ENCODE measurements around the gene FAM25G. TPM values are rescaled to one million over a fixed set of nuclear protein-coding genes. Genes with fewer than 3 reads are reported as not detected.

The FAM25G gene
- total and polyA plus RNA-seq, 2 of the 13 experiments (the other 11 are each of a cell fraction or from before 2014, with no cell fraction given), result not detected

DNA sequence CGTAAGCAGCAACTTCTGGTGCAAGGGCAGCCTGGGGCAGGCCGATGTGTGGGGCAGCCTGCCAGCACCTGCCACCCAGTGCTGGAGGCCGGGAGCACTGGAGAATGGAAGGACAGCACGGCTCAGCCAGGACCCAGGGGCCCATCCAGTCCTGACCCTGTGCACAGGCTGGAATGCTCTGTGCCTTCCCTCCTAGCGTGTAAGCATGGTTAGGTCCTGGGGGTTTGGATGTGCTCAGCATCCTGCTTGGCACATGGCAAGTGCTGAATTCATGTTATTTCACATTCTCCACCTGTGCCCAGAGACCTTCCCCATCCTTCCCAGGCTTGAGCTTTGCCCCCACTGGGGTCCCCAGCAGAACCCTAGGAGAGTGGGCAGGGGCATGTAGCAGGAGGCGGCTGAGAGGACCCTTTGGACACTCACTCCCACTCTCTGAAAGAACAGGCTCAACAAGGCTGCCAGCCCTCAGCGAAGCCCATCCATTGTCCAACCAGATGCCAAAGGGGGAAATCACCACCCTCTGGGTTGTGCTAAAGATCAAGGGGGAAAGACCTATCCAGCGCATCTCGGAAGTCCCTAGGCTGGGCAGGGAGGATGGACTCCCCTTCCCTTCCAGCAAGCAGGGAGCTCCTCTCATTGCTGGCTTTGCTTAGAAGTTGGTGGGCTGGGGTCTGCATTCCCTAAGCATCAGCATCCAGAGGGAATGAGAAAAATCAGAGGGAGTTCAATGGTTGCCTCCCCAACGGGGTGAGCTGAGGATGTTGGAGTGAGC is 37.3 kb downstream of the FAM25G start:
- Histone ChIP-seq H3K36me3 (replicated peaks in 1 of 2; ENCODE audit: control insufficient read depth in 1 of 2, insufficient read depth in 2 of 2, low read length in 2 of 2) (no peaks in the 10 kb centered on the region), H3K79me2 (ENCODE audit: insufficient read depth, low read length) (no peaks in the 10 kb centered on the region), H3K4me2 (ENCODE audit: low read depth, low read length) (no peak overlapping the region), H3K27me3 (ENCODE audit: control insufficient read depth in 1 of 2, insufficient read depth in 2 of 2, low read length in 2 of 2) (peaks cover 9 to 44% of the 10 kb centered on the region in 2 experiments; a peak in 4 of 5 replicates), H3K27ac (ENCODE audit: extremely low read length, insufficient read depth, low read length) (no peak overlapping the region), H3K9ac (ENCODE audit: insufficient read depth, low read depth, low read length) (no peak overlapping the region), H4K20me1 (ENCODE audit: insufficient read depth, low read length) (no peaks in the 10 kb centered on the region), H3K9me3 (ENCODE audit: low read length) (no peaks in the 10 kb centered on the region), H3K4me1 (ENCODE audit: insufficient read depth, low read length) (peaks cover 33% of the 10 kb centered on the region), H3K4me3 (replicated peaks in 1 of 3; ENCODE audit: insufficient read depth in 1 of 3, low read depth in 2 of 3, low read length in 3 of 3) (no peak overlapping the region), H2AFZ (ENCODE audit: low read length) (no peak overlapping the region)
- WGBS (ENCODE audit: low lambda C conversion rate), result 46% methylated on average over 4 of the region's 10 CpGs
- DNase-seq (ENCODE audit: low spot score), result no peak
- in situ Hi-C loops (cut with HindIII; ENCODE audit: extremely low pct_ligation_motif_present, low pct_unique_long_range_greater_than_20kb), result no loop called here
- TF ChIP-seq RFX3 (CRISPR knock-in tag; IDR thresholded peaks at IDR 0.05), result no peak
- no peak for TF ChIP-seq ZNF747 (CRISPR knock-in tag; IDR thresholded peaks at IDR 0.05; ENCODE audit: borderline replicate concordance)
- TF ChIP-seq, protein P1, sequence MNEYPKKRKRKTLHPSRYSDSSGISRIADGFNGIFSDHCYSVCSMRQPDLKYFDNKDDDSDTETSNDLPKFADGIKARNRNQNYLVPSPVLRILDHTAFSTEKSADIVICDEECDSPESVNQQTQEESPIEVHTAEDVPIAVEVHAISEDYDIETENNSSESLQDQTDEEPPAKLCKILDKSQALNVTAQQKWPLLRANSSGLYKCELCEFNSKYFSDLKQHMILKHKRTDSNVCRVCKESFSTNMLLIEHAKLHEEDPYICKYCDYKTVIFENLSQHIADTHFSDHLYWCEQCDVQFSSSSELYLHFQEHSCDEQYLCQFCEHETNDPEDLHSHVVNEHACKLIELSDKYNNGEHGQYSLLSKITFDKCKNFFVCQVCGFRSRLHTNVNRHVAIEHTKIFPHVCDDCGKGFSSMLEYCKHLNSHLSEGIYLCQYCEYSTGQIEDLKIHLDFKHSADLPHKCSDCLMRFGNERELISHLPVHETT (CRISPR knock-in tag; conservative IDR thresholded peaks at IDR 0.05), result no peak
- TF ChIP-seq RBM22 (optimal IDR thresholded peaks at IDR 0.05; ENCODE audit: low read length), result no peak
- TF ChIP-seq, protein P2, sequence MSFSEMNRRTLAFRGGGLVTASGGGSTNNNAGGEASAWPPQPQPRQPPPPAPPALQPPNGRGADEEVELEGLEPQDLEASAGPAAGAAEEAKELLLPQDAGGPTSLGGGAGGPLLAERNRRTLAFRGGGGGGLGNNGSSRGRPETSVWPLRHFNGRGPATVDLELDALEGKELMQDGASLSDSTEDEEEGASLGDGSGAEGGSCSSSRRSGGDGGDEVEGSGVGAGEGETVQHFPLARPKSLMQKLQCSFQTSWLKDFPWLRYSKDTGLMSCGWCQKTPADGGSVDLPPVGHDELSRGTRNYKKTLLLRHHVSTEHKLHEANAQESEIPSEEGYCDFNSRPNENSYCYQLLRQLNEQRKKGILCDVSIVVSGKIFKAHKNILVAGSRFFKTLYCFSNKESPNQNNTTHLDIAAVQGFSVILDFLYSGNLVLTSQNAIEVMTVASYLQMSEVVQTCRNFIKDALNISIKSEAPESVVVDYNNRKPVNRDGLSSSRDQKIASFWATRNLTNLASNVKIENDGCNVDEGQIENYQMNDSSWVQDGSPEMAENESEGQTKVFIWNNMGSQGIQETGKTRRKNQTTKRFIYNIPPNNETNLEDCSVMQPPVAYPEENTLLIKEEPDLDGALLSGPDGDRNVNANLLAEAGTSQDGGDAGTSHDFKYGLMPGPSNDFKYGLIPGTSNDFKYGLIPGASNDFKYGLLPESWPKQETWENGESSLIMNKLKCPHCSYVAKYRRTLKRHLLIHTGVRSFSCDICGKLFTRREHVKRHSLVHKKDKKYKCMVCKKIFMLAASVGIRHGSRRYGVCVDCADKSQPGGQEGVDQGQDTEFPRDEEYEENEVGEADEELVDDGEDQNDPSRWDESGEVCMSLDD (CRISPR knock-in tag; IDR thresholded peaks at IDR 0.05; ENCODE audit: borderline replicate concordance), result no peak
- TF ChIP-seq RXRA (CRISPR knock-in tag; IDR thresholded peaks at IDR 0.05), result no peak
- no peak for TF ChIP-seq MEIS2 (CRISPR knock-in tag; IDR thresholded peaks at IDR 0.05)
- TF ChIP-seq MIXL1 (CRISPR knock-in tag; IDR thresholded peaks at IDR 0.05), result no peak
- TF ChIP-seq NFE2 (CRISPR knock-in tag; IDR thresholded peaks at IDR 0.05), result no peak
- TF ChIP-seq, protein P3, sequence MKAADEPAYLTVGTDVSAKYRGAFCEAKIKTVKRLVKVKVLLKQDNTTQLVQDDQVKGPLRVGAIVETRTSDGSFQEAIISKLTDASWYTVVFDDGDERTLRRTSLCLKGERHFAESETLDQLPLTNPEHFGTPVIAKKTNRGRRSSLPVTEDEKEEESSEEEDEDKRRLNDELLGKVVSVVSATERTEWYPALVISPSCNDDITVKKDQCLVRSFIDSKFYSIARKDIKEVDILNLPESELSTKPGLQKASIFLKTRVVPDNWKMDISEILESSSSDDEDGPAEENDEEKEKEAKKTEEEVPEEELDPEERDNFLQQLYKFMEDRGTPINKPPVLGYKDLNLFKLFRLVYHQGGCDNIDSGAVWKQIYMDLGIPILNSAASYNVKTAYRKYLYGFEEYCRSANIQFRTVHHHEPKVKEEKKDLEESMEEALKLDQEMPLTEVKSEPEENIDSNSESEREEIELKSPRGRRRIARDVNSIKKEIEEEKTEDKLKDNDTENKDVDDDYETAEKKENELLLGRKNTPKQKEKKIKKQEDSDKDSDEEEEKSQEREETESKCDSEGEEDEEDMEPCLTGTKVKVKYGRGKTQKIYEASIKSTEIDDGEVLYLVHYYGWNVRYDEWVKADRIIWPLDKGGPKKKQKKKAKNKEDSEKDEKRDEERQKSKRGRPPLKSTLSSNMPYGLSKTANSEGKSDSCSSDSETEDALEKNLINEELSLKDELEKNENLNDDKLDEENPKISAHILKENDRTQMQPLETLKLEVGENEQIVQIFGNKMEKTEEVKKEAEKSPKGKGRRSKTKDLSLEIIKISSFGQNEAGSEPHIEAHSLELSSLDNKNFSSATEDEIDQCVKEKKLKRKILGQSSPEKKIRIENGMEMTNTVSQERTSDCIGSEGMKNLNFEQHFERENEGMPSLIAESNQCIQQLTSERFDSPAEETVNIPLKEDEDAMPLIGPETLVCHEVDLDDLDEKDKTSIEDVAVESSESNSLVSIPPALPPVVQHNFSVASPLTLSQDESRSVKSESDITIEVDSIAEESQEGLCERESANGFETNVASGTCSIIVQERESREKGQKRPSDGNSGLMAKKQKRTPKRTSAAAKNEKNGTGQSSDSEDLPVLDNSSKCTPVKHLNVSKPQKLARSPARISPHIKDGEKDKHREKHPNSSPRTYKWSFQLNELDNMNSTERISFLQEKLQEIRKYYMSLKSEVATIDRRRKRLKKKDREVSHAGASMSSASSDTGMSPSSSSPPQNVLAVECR (CRISPR knock-in tag; IDR thresholded peaks at IDR 0.05; ENCODE audit: borderline replicate concordance), result no peak
- TF ChIP-seq ZNF713 (CRISPR knock-in tag; IDR thresholded peaks at IDR 0.05), result no peak
- FAIRE-seq, result no peak
- POLR2A ChIA-PET, result no interaction called here
- intact Hi-C loops (cut with micrococcal nuclease; ENCODE audit: unreplicated experiment), result no loop called here
- no TSS peak for BruUV-seq (replicated peaks)
- CTCF ChIA-PET (ENCODE audit: low intra/inter-chr PET ratio, low total read pairs), result no interaction called here
- no peak for ATAC-seq

Data from HepG2 (cell line).